Transverse colon (tissue), 4 donors: ENCODE results near the gene FAM241B. TPM values are rescaled to one million over a fixed set of nuclear protein-coding genes. Genes with fewer than 3 reads are reported as not detected.

Experiments
- DNase-seq: peaks from one replicate; pipeline ENCODE4 v3.0.0-alpha.2; 2019
- H3K27ac ChIP-seq, 4 donors: fragments of 200-600 bp; sonication (generic); 2 replicates each; pipeline ENCODE4 v1.5.1; 2016 to 2018; ENCODE audit warnings: inconsistent platforms in 4 of 4
- H3K27me3 ChIP-seq: fragments of 200-600 bp; sonication (generic); 2 replicates; pipeline ENCODE4 v1.5.1; 2017; ENCODE audit warnings: inconsistent platforms
- H3K36me3 ChIP-seq, 4 donors: fragments of 200-600 bp; sonication (generic); 2 replicates each; pipeline ENCODE4 v1.5.1; 2017 to 2019; ENCODE audit warnings: inconsistent platforms in 4 of 4
- H3K4me1 ChIP-seq, 4 donors: fragments of 200-600 bp; sonication (generic); 2 replicates each; pipeline ENCODE4 v1.5.1; 2017 to 2020; ENCODE audit warnings: inconsistent platforms in 4 of 4
- H3K4me3 ChIP-seq, 4 donors: fragments of 200-600 bp; sonication (generic); 1 replicate in 1 of 4; 2 replicates in 3 of 4; pipeline versions ENCODE4 v1.5.1 to v1.6.1; 2017 to 2019; ENCODE audit warnings: inconsistent platforms in 4 of 4
- H3K9me3 ChIP-seq, 2 donors: fragments of 200-600 bp; sonication (generic); 2 replicates each; pipeline ENCODE4 v1.5.1; 2017 to 2019; ENCODE audit warnings: inconsistent platforms in 2 of 2
- CTCF ChIP-seq, 5 experiments: fragments of 200-600 bp in 3 of 5; fragments of 450-650 bp in 2 of 5; sonication (generic) in 3 of 5; IDR thresholded peaks; 1 replicate in 2 of 5; 2 replicates in 3 of 5; pipeline ENCODE4 v1.5.1; 2016 to 2017; ENCODE audit warnings: antibody characterized with exemption in 5 of 5, inconsistent platforms in 3 of 5, mild to moderate bottlenecking in 2 of 5, moderate library complexity in 1 of 5
- EP300 ChIP-seq: sonication (generic); formaldehyde crosslinking; IDR thresholded peaks from one replicate; pipeline ENCODE4 v1.6.1; 2017; ENCODE audit warnings: antibody characterized with exemption, low read depth
- POLR2A ChIP-seq: fragments of 450-650 bp; IDR thresholded peaks from one replicate; pipeline ENCODE4 v1.6.1; 2016; ENCODE audit warnings: antibody characterized with exemption, mild to moderate bottlenecking, moderate library complexity
- POLR2AphosphoS5 ChIP-seq, 3 donors: sonication (generic); formaldehyde crosslinking; IDR thresholded peaks; one replicate each; pipeline ENCODE4 v1.6.1; 2016; ENCODE audit warnings: antibody characterized with exemption in 3 of 3
- WGBS, 2 donors: methylation state at CpG; one replicate each; pipeline ENCODE4 v1.1.5; 2018; ENCODE audit warnings: low coverage in 1 of 2; 5-methylcytosine and 5-hydroxymethylcytosine counted together
- in situ Hi-C, 4 donors: fragments of 200-750 bp; cut with MboI; loops; one replicate each; pipeline versions ENCODE4 v1.15.0 to v1.15.1; 2017; ENCODE audit warnings: low sequenced_read_pairs in 3 of 4, low pct_ligation_motif_present in 1 of 4, low pct_unique_long_range_greater_than_20kb in 1 of 4
- intact Hi-C: fragments of 100-400 bp; cut with DNase I; formaldehyde crosslinking; loops from one replicate; pipeline ENCODE4 v1.15.1; 2023; ENCODE audit warnings: low total_unique reads
- total RNA-seq, 4 donors: library from RNA; depleted of rRNA; stranded (reverse); fragments of >200 nt; gene quantifications; one replicate each; pipeline ENCODE4 v1.1.0, GENCODE V29; 2016

FAM241B gene
- total RNA-seq, 4 donors from 2014 or later = 0.95 to 1.4 TPM; not detected in 2

- Histone ChIP-seq H3K36me3 (no peaks in the 10 kb centered on the region), H3K27ac (no peak overlapping the region), H3K9me3 (peaks cover 4 to 5% of the 10 kb centered on the region in 2 donors), H3K27me3 (no peaks in the 10 kb centered on the region), H3K4me3 (no peak overlapping the region), H3K4me1 (no peaks in the 10 kb centered on the region)
- intact Hi-C loops (loop anchor here (5.0 kb wide), 1 partner anchor 87 kb away; no protein-coding TSS in a partner anchor), in situ Hi-C loops (no loop called here)
- no peak for TF ChIP-seq CTCF (IDR thresholded peaks at IDR 0.05)
- no peak for TF ChIP-seq EP300
- TF ChIP-seq POLR2AphosphoS5 (IDR thresholded peaks at IDR 0.05) = no peak
- TF ChIP-seq POLR2A = no peak
- WGBS, 2 donors = 76 to 80% methylated on average over 1 of the region's 1 CpG
- DNase-seq = no peak
Observed at GRCh38 chr10:69614130-69614529, 15.9 kb upstream of the FAM241B start.

- in situ Hi-C loops = no loop called here
- intact Hi-C loops = no loop called here
- H3K27ac ChIP-seq = no peak overlapping the region
- H3K4me3 ChIP-seq = no peak overlapping the region
- no peaks in the 10 kb centered on the region for H3K4me1 ChIP-seq
- H3K27me3 ChIP-seq = no peaks in the 10 kb centered on the region
- DNase-seq = no peak
- no peaks in the 10 kb centered on the region for H3K9me3 ChIP-seq
- no peaks in the 10 kb centered on the region for H3K36me3 ChIP-seq
- TF ChIP-seq CTCF (IDR thresholded peaks at IDR 0.05) (no peak), POLR2AphosphoS5 (IDR thresholded peaks at IDR 0.05) (no peak), EP300 (no peak), POLR2A (no peak)
- WGBS, 2 donors = 65 to 75% methylated on average over 2 to 4 of the region's 4 CpGs
Observed at GRCh38 chr10:69616358-69616757, 13.7 kb upstream of the FAM241B start.

GRCh38 chr10:69618746-69619145 is 11.3 kb upstream of the FAM241B start:
- no peaks in the 10 kb centered on the region for H3K36me3 ChIP-seq
- H3K4me3 ChIP-seq = no peak overlapping the region
- no peaks in the 10 kb centered on the region for H3K9me3 ChIP-seq
- in situ Hi-C loops = no loop called here
- no peaks in the 10 kb centered on the region for H3K4me1 ChIP-seq
- WGBS, 2 donors = 100% methylated on average over 1 of the region's 2 CpGs; no CpG with 5 or more reads in 1 of the 2 donors
- H3K27me3 ChIP-seq = no peaks in the 10 kb centered on the region
- no peak overlapping the region for H3K27ac ChIP-seq
- no peak for TF ChIP-seq CTCF (IDR thresholded peaks at IDR 0.05)
- DNase-seq = no peak
- intact Hi-C loops = no loop called here

GRCh38 chr10:69619626-69620025 is 10.4 kb upstream of the FAM241B start:
- Histone ChIP-seq H3K27me3 (no peaks in the 10 kb centered on the region), H3K4me1 (no peaks in the 10 kb centered on the region), H3K4me3 (no peak overlapping the region), H3K27ac (no peak overlapping the region), H3K9me3 (no peaks in the 10 kb centered on the region), H3K36me3 (no peaks in the 10 kb centered on the region)
- no peak for DNase-seq
- TF ChIP-seq CTCF (IDR thresholded peaks at IDR 0.05) (no peak), POLR2A (no peak), POLR2AphosphoS5 (IDR thresholded peaks at IDR 0.05) (no peak)
- in situ Hi-C loops = no loop called here
- WGBS, 2 donors = 80 to 88% methylated on average over 5 to 7 of the region's 7 CpGs
- intact Hi-C loops = no loop called here
